WTC11 (cell line): ENCODE results near the gene GPATCH4. TPM values are rescaled to one million over a fixed set of nuclear protein-coding genes. Genes with fewer than 3 reads are reported as not detected.

Experiments
- total RNA-seq: library from RNA; stranded (reverse); gene quantifications from 3 replicates; pipeline ENCODE4 v1.2.3, GENCODE V29; 2021

GPATCH4 gene
- total RNA-seq, 1 experiment from 2014 or later: 50.1 TPM

Other genes starting within 250 kb of the GPATCH4 start
- 1.7 to 2.3 TPM (median 1.9 TPM) in 3 replicates for gene RHBG, start 232.3 kb downstream of the GPATCH4 start, total RNA-seq
- 20.6 to 24.1 TPM (median 24.0 TPM) in 3 replicates for gene MEF2D, start 100.7 kb downstream of the GPATCH4 start, total RNA-seq
- gene IQGAP3, start 28.9 kb downstream of the GPATCH4 start, total RNA-seq: 30.8 to 33.3 TPM (median 33.3 TPM) in 3 replicates
- gene TTC24, start 21.8 kb downstream of the GPATCH4 start, total RNA-seq: 0.09 to 0.20 TPM (median 0.11 TPM) in 3 replicates
- gene NAXE, start 9.7 kb downstream of the GPATCH4 start, total RNA-seq: 81.6 to 98.1 TPM (median 92.8 TPM) in 3 replicates
- 1.1 to 1.3 TPM (median 1.2 TPM) in 3 replicates for gene HAPLN2, start 17.9 kb upstream of the GPATCH4 start, total RNA-seq
- 2.5 to 3.7 TPM (median 3.6 TPM) in 3 replicates for gene BCAN, start 40.6 kb upstream of the GPATCH4 start, total RNA-seq
- gene NES, start 75.9 kb upstream of the GPATCH4 start, total RNA-seq: 103 to 127 TPM (median 104 TPM) in 3 replicates
- 135 to 195 TPM (median 186 TPM) in 3 replicates for gene CRABP2, start 104.1 kb upstream of the GPATCH4 start, total RNA-seq
- 32.0 to 41.0 TPM (median 37.9 TPM) in 3 replicates for gene METTL25B, start 127.0 kb upstream of the GPATCH4 start, total RNA-seq
- gene ISG20L2, start 127.3 kb upstream of the GPATCH4 start, total RNA-seq: 37.2 to 43.8 TPM (median 42.2 TPM) in 3 replicates
- 35.1 to 37.4 TPM (median 35.2 TPM) in 3 replicates for gene MRPL24, start 139.6 kb upstream of the GPATCH4 start, total RNA-seq
- 301 to 339 TPM (median 318 TPM) in 3 replicates for gene HDGF, start 150.2 kb upstream of the GPATCH4 start, total RNA-seq
- gene PRCC, start 166.1 kb upstream of the GPATCH4 start, total RNA-seq: 97.4 to 98.5 TPM (median 98.0 TPM) in 3 replicates
- 4.9 to 6.9 TPM (median 6.6 TPM) in 3 replicates for gene SH2D2A, start 215.4 kb upstream of the GPATCH4 start, total RNA-seq